H9 (cell line): ENCODE results near the gene VASN. TPM values are rescaled to one million over a fixed set of nuclear protein-coding genes. Genes with fewer than 3 reads are reported as not detected.

Experiments
- DNase-seq: peaks from one replicate; pipeline ENCODE4 v3.0.0-alpha.2; 2017
- H2AFZ ChIP-seq: one replicate; pipeline ENCODE4 v1.6.1; 2013; ENCODE audit warnings: mild to moderate bottlenecking, low read length, control low read depth, moderate library complexity
- H2AK5ac ChIP-seq: 2 replicates; pipeline ENCODE4 v1.6.1; 2013; ENCODE audit warnings: low read length, control low read depth, mixed read lengths; ENCODE audit not compliant: insufficient read length
- H2BK120ac ChIP-seq: one replicate; pipeline ENCODE4 v1.6.1; 2013; ENCODE audit warnings: low read depth, mild to moderate bottlenecking, low read length, control low read depth, inconsistent platforms; ENCODE audit not compliant: poor library complexity, severe bottlenecking
- H2BK12ac ChIP-seq: 2 replicates; pipeline ENCODE4 v1.6.1; 2013; ENCODE audit warnings: low read length, control low read depth, mixed read lengths, low read depth; ENCODE audit not compliant: insufficient read length
- H2BK15ac ChIP-seq: 2 replicates; pipeline ENCODE4 v1.6.1; 2013; ENCODE audit warnings: low read depth, low read length, control low read depth
- H2BK20ac ChIP-seq: one replicate; pipeline ENCODE4 v1.6.1; 2013; ENCODE audit warnings: low read depth, mild to moderate bottlenecking, low read length, control low read depth, inconsistent platforms; ENCODE audit not compliant: poor library complexity, severe bottlenecking
- H2BK5ac ChIP-seq: 2 replicates; pipeline ENCODE4 v1.6.1; 2013; ENCODE audit warnings: low read length, control low read depth, mixed read lengths; ENCODE audit not compliant: insufficient read length
- H3K14ac ChIP-seq: 2 replicates; pipeline ENCODE4 v1.6.1; 2013; ENCODE audit warnings: low read length, control low read depth; ENCODE audit not compliant: insufficient read depth
- H3K18ac ChIP-seq: 2 replicates; pipeline ENCODE4 v1.6.1; 2013; ENCODE audit warnings: low read depth, mild to moderate bottlenecking, mixed read lengths, low read length, control low read depth; ENCODE audit not compliant: insufficient read length
- H3K23ac ChIP-seq: 2 replicates; pipeline ENCODE4 v1.6.1; 2013; ENCODE audit warnings: low read length, control low read depth, mixed read lengths, low read depth; ENCODE audit not compliant: insufficient read length
- H3K23me2 ChIP-seq: 2 replicates; pipeline ENCODE4 v1.6.1; 2013; ENCODE audit warnings: low read depth, mild to moderate bottlenecking, mixed read lengths, low read length, control low read depth; ENCODE audit not compliant: insufficient read length, poor library complexity, severe bottlenecking
- H3K27ac ChIP-seq: 2 replicates; pipeline ENCODE4 v1.5.1; 2013; ENCODE audit warnings: low read length, control low read depth, mixed read lengths, low read depth; ENCODE audit not compliant: insufficient read length
- H3K27me3 ChIP-seq: 2 replicates; pipeline ENCODE4 v1.6.1; 2013; ENCODE audit warnings: low read length, control low read depth, inconsistent platforms; ENCODE audit not compliant: insufficient read depth
- H3K4ac ChIP-seq: 2 replicates; pipeline ENCODE4 v1.6.1; 2013; ENCODE audit warnings: low read depth, mild to moderate bottlenecking, control low read depth, inconsistent platforms, low read length, moderate library complexity
- H3K4me1 ChIP-seq: 2 replicates; pipeline ENCODE4 v1.6.1; 2013; ENCODE audit warnings: low read length, control low read depth, inconsistent platforms; ENCODE audit not compliant: insufficient read depth
- H3K4me2 ChIP-seq: 2 replicates; pipeline ENCODE4 v1.6.1; 2013; ENCODE audit warnings: low read length, control low read depth, mixed read lengths; ENCODE audit not compliant: insufficient read length, insufficient read depth
- H3K56ac ChIP-seq: 2 replicates; pipeline ENCODE4 v1.6.1; 2013; ENCODE audit warnings: low read depth, mild to moderate bottlenecking, mixed read lengths, low read length, control low read depth; ENCODE audit not compliant: insufficient read length
- H3K79me1 ChIP-seq: 2 replicates; pipeline ENCODE4 v1.6.1; 2013; ENCODE audit warnings: low read depth, mild to moderate bottlenecking, moderate library complexity, low read length, control low read depth, inconsistent platforms; ENCODE audit not compliant: insufficient read depth, poor library complexity, severe bottlenecking
- H3K79me2 ChIP-seq: 2 replicates; pipeline ENCODE4 v1.6.1; 2013; ENCODE audit warnings: low read length, control low read depth, inconsistent platforms; ENCODE audit not compliant: insufficient read depth
- H3K9ac ChIP-seq: 2 replicates; pipeline ENCODE4 v1.6.1; 2013; ENCODE audit warnings: low read length, control low read depth, mixed read lengths; ENCODE audit not compliant: insufficient read length; ENCODE audit errors: extremely low read depth
- H3K9me3 ChIP-seq: one replicate; pipeline ENCODE4 v1.6.1; 2013; ENCODE audit warnings: low read depth, low read length, inconsistent platforms; ENCODE audit not compliant: control insufficient read depth
- H3T11ph ChIP-seq: one replicate; pipeline ENCODE4 v1.6.1; 2013; ENCODE audit warnings: mild to moderate bottlenecking, low read length, control low read depth, inconsistent platforms
- H4K20me1 ChIP-seq: one replicate; pipeline ENCODE4 v1.6.1; 2013; ENCODE audit not compliant: control insufficient read depth, insufficient read length, insufficient read depth
- H4K5ac ChIP-seq: 2 replicates; pipeline ENCODE4 v1.6.1; 2013; ENCODE audit warnings: low read depth, mild to moderate bottlenecking, mixed read lengths, low read length, control low read depth; ENCODE audit not compliant: insufficient read length
- H4K8ac ChIP-seq: replicated peaks from 2 replicates; pipeline ENCODE4 v1.6.1; 2013; ENCODE audit warnings: low read length, control low read depth, mixed read lengths, low read depth; ENCODE audit not compliant: insufficient read length
- H4K91ac ChIP-seq: 2 replicates; pipeline ENCODE4 v1.6.1; 2013; ENCODE audit warnings: low read depth, mild to moderate bottlenecking, moderate library complexity, mixed read lengths, low read length, control low read depth; ENCODE audit not compliant: insufficient read length
- H3K27ac Mint-ChIP-seq, 3 experiments: 2 replicates in 2 of 3; 3 replicates in 1 of 3; pipeline ENCODE4 v1.8.0; 2020 to 2021; ENCODE audit warnings: mixed read lengths in 3 of 3, mild to moderate bottlenecking in 1 of 3, moderate library complexity in 1 of 3
- H3K27me3 Mint-ChIP-seq: 2 replicates; pipeline ENCODE4 v1.8.0; 2021; ENCODE audit warnings: low read depth, mild to moderate bottlenecking, moderate library complexity, mixed read lengths
- H3K36me3 Mint-ChIP-seq, 3 experiments: 2 replicates in 2 of 3; 3 replicates in 1 of 3; pipeline ENCODE4 v1.8.0; 2020 to 2021; ENCODE audit warnings: low read depth in 3 of 3, mixed read lengths in 3 of 3; ENCODE audit not compliant: insufficient read depth in 1 of 3
- H3K4me1 Mint-ChIP-seq, 2 experiments: 2 replicates each; pipeline ENCODE4 v1.8.0; 2020; ENCODE audit warnings: mixed read lengths in 2 of 2
- H3K4me3 Mint-ChIP-seq, 2 experiments: 2 replicates in 1 of 2; 3 replicates in 1 of 2; pipeline ENCODE4 v1.8.0; 2020 to 2021; ENCODE audit warnings: mild to moderate bottlenecking in 2 of 2, mixed read lengths in 2 of 2, moderate library complexity in 1 of 2
- H3K9me3 Mint-ChIP-seq, 2 experiments: 2 replicates in 1 of 2; 3 replicates in 1 of 2; pipeline ENCODE4 v1.8.0; 2020; ENCODE audit warnings: mild to moderate bottlenecking in 2 of 2, mixed read lengths in 2 of 2, moderate library complexity in 1 of 2
- WGBS: extraction: QIAGEN DNeasy Blood & Tissue Kit; methylation state at CpG from one replicate; pipeline ENCODE4 v1.1.7; 2013; ENCODE audit warnings: missing lambda C conversion rate, low lambda C conversion rate, mixed read lengths; ENCODE audit not compliant: insufficient read length; ENCODE audit errors: extremely low coverage; 5-methylcytosine and 5-hydroxymethylcytosine counted together
- total RNA-seq: library from RNA; stranded (reverse); gene quantifications from 2 replicates; pipeline ENCODE4 v1.2.1, GENCODE V29; 2021
- TF ChIP-seq, protein P1 (sequence below): fragments of 200-600 bp; sonication (generic); conservative IDR thresholded peaks from 3 replicates; pipeline ENCODE4 v1.8.0; 2021; ENCODE audit warnings: antibody characterized with exemption, mild to moderate bottlenecking

The VASN gene
- total RNA-seq, 1 experiment from 2014 or later: 11.0 TPM

DNA sequence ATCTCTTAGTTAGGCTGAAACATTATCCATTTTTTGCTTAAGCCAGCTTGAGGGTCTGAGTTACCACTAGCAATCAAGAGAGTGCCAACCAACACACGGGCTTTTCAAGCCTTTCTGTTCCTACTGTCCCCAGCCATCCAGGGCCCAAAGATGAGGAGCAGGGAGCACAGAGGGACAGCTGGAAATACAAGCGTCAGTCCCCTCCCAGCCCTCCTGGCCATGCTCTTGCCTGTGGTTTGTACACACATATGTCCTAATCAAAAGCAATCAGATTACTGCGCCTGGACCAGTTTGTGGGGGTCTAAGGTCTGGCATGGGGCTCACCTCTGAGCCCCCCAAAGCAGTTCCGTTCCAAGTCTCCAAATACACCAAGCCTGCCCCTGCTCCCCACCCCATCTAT, 41.2 kb downstream of the VASN start:
- Mint-ChIP-seq H3K9me3 (0 out of 5 replicates have a peak, but pooled peaks cover 0 to 1% of the 10 kb centered on the region in 2 experiments), H3K4me3 (no peak overlapping the region), H3K27ac (no peak overlapping the region), H3K36me3 (peaks cover 0 to 2% (median 0%) of the 10 kb centered on the region in 3 experiments; a peak in 1 of 7 replicates), H3K27me3 (peaks cover 6% of the 10 kb centered on the region), H3K4me1 (peaks cover 8 to 10% of the 10 kb centered on the region in 2 experiments)
- Histone ChIP-seq H4K20me1 (no peaks in the 10 kb centered on the region), H3K23me2 (no peaks in the 10 kb centered on the region), H3K27me3 (no peaks in the 10 kb centered on the region), H3K79me2 (no peaks in the 10 kb centered on the region), H4K5ac (no peak overlapping the region), H3K18ac (no peak overlapping the region), H3K23ac (no peak overlapping the region), H4K8ac (no peak overlapping the region), H3K4me2 (no peak overlapping the region), H3K9ac (no peak overlapping the region), H3K4me1 (no peaks in the 10 kb centered on the region; the same call in 1 of the 2 replicates), H3K27ac (no peak overlapping the region), H3K14ac (no peak overlapping the region), H2BK5ac (no peak overlapping the region), H3K4ac (no peak overlapping the region), H4K91ac (no peak overlapping the region), H2AFZ (no peak overlapping the region), H3K79me1 (no peaks in the 10 kb centered on the region), H2BK15ac (no peak overlapping the region), H3T11ph (no peak overlapping the region), H2BK120ac (no peak overlapping the region), H3K56ac (no peak overlapping the region), H3K9me3 (no peaks in the 10 kb centered on the region), H2BK12ac (no peak overlapping the region), H2BK20ac (no peak overlapping the region), H2AK5ac (no peak overlapping the region)
- TF ChIP-seq, protein P1, sequence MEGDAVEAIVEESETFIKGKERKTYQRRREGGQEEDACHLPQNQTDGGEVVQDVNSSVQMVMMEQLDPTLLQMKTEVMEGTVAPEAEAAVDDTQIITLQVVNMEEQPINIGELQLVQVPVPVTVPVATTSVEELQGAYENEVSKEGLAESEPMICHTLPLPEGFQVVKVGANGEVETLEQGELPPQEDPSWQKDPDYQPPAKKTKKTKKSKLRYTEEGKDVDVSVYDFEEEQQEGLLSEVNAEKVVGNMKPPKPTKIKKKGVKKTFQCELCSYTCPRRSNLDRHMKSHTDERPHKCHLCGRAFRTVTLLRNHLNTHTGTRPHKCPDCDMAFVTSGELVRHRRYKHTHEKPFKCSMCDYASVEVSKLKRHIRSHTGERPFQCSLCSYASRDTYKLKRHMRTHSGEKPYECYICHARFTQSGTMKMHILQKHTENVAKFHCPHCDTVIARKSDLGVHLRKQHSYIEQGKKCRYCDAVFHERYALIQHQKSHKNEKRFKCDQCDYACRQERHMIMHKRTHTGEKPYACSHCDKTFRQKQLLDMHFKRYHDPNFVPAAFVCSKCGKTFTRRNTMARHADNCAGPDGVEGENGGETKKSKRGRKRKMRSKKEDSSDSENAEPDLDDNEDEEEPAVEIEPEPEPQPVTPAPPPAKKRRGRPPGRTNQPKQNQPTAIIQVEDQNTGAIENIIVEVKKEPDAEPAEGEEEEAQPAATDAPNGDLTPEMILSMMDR: no peak
- WGBS: no CpG with 5 or more reads among the region's 4 CpGs
- no peak for DNase-seq
